ENCODE measurements around the gene GTF3A.

Gene GTF3A

GRCh38 chr13:27423333-27423732, 1.1 kb upstream of the GTF3A start:
- TF ChIP-seq CTCF (IDR thresholded peaks at IDR 0.05; ENCODE audit: unreplicated experiment in 3 of 3), result no peak
- H3K27ac Mint-ChIP-seq, result peak overlapping the region in 1 of 3 experiments; percentile 75

GRCh38 chr13:27425158-27425917, 919 bp downstream of the GTF3A start:
- Mint-ChIP-seq H3K36me3 (ENCODE audit: low read depth) (peaks cover 21% of the 10 kb centered on the region), H3K27me3 (ENCODE audit: low read depth) (peaks cover 4% of the 10 kb centered on the region), H3K27ac (peak overlapping the region; percentile 37 to 74 (median 58)), H3K4me1 (peaks cover 45% of the 10 kb centered on the region), H3K9me3 (no peaks in the 10 kb centered on the region), H3K4me3 (peak overlapping the region; percentile 84 to 90 (median 89))
- TF ChIP-seq CTCF (IDR thresholded peaks at IDR 0.05; ENCODE audit: unreplicated experiment in 3 of 3), result no peak

More at GRCh38 chr13:27423333-27423732, 1.1 kb upstream of the GTF3A start:
- H3K36me3 Mint-ChIP-seq (ENCODE audit: low read depth), result peaks cover 18% of the 10 kb centered on the region
- H3K4me3 Mint-ChIP-seq, result peak overlapping the region; percentile 80 to 89 (median 87)
- no peaks in the 10 kb centered on the region for H3K9me3 Mint-ChIP-seq
- peaks cover 43% of the 10 kb centered on the region for H3K4me1 Mint-ChIP-seq
- peaks cover 4% of the 10 kb centered on the region for H3K27me3 Mint-ChIP-seq (ENCODE audit: low read depth)

GRCh38 chr13:27425918-27426630, 1.7 kb downstream of the GTF3A start:
- Mint-ChIP-seq H3K36me3 (ENCODE audit: low read depth) (peaks cover 28% of the 10 kb centered on the region), H3K4me3 (peak overlapping the region; percentile 84 to 88 (median 84)), H3K27me3 (ENCODE audit: low read depth) (peaks cover 4% of the 10 kb centered on the region), H3K27ac (peak overlapping the region; percentile 37 to 58 (median 44)), H3K9me3 (no peaks in the 10 kb centered on the region), H3K4me1 (peaks cover 45% of the 10 kb centered on the region)
- TF ChIP-seq CTCF (IDR thresholded peaks at IDR 0.05; ENCODE audit: unreplicated experiment in 3 of 3), result peak; percentile 15 to 38 (median 36)

- no peak for TF ChIP-seq CTCF (IDR thresholded peaks at IDR 0.05; ENCODE audit: unreplicated experiment in 3 of 3)
- Mint-ChIP-seq H3K4me1 (peaks cover 35% of the 10 kb centered on the region), H3K27ac (no peak overlapping the region), H3K9me3 (no peaks in the 10 kb centered on the region), H3K27me3 (ENCODE audit: low read depth) (no peaks in the 10 kb centered on the region), H3K36me3 (ENCODE audit: low read depth) (peaks cover 44% of the 10 kb centered on the region), H3K4me3 (peak overlapping the region in 2 of 3 experiments; percentile 41 to 67)
Observed at GRCh38 chr13:27427641-27428040, 3.2 kb downstream of the GTF3A start.

- TF ChIP-seq CTCF (IDR thresholded peaks at IDR 0.05; ENCODE audit: unreplicated experiment in 3 of 3), result no peak
- Mint-ChIP-seq H3K4me1 (peaks cover 32% of the 10 kb centered on the region), H3K27me3 (ENCODE audit: low read depth) (no peaks in the 10 kb centered on the region), H3K36me3 (ENCODE audit: low read depth) (peaks cover 44% of the 10 kb centered on the region), H3K27ac (no peak overlapping the region), H3K4me3 (peak overlapping the region; percentile 33 to 67 (median 35)), H3K9me3 (no peaks in the 10 kb centered on the region)
Observed at GRCh38 chr13:27428160-27428559, 3.7 kb downstream of the GTF3A start.

Data from nephron (organoid).